Ectodermal cell (in vitro differentiated cells): ENCODE measurements around the gene CFAP65. TPM values are rescaled to one million over a fixed set of nuclear protein-coding genes. Genes with fewer than 3 reads are reported as not detected.
A peak's percentile ranks its signal among the peaks of the same experiment; 100 is the strongest.

Experiments
- H3K27ac ChIP-seq: 2 replicates; pipeline ENCODE4 v1.7.0; 2013; ENCODE audit warnings: mild to moderate bottlenecking, low read depth, low read length; ENCODE audit not compliant: insufficient read depth, poor library complexity, severe bottlenecking
- H3K27me3 ChIP-seq: 2 replicates; pipeline ENCODE4 v1.7.0; 2013; ENCODE audit warnings: mild to moderate bottlenecking, low read length; ENCODE audit not compliant: insufficient read depth, control insufficient read depth, poor library complexity, severe bottlenecking
- H3K36me3 ChIP-seq: one replicate; pipeline ENCODE4 v1.7.0; 2013; ENCODE audit warnings: low read length; ENCODE audit not compliant: control insufficient read depth, insufficient read depth
- H3K4me1 ChIP-seq: one replicate; pipeline ENCODE4 v1.7.0; 2013; ENCODE audit warnings: low read length; ENCODE audit not compliant: control insufficient read depth, insufficient read depth
- H3K4me3 ChIP-seq: 2 replicates; pipeline ENCODE4 v1.7.0; 2013; ENCODE audit warnings: low read depth, low read length, control low read depth; ENCODE audit not compliant: insufficient read depth
- H3K9me3 ChIP-seq: 2 replicates; pipeline ENCODE4 v1.7.0; 2013; ENCODE audit warnings: mild to moderate bottlenecking, low read length, moderate library complexity; ENCODE audit not compliant: control insufficient read depth
- WGBS, 2 experiments: methylation state at CpG; one replicate each; pipeline ENCODE4 v1.1.7; 2013; ENCODE audit warnings: missing lambda C conversion rate in 2 of 2; 5-methylcytosine and 5-hydroxymethylcytosine counted together
- polyA plus RNA-seq, 4 experiments: library from polyadenylated mRNA; stranded (reverse); fragments of 50-300 nt; gene quantifications; one replicate each; pipeline ENCODE4 v1.2.3, GENCODE V29; 2013

CFAP65 gene
- 1.5 TPM for polyA plus RNA-seq (2013, experiment 1 of 4)
- 1.5 TPM for polyA plus RNA-seq (2013, experiment 2 of 4)
- polyA plus RNA-seq (2013, experiment 3 of 4): 1.8 TPM
- polyA plus RNA-seq (2013, experiment 4 of 4): 1.4 TPM

- WGBS, 2 experiments: 1 to 2% methylated on average over 21 of the region's 21 CpGs
- Histone ChIP-seq H3K9me3 (no peaks in the 10 kb centered on the region), H3K36me3 (no peaks in the 10 kb centered on the region), H3K27me3 (peaks cover 36% of the 10 kb centered on the region), H3K27ac (no peak within 1 kb of the TSS), H3K4me1 (no peaks in the 10 kb centered on the region), H3K4me3 (peak within 1 kb of the TSS; percentile 46)
Observed at GRCh38 chr2:219041252-219041651, at the start of gene CFAP65. TSS of gene CFAP65 (minus strand) at chr2:219041516. CDS start at chr2:219039048, 2,468 bp downstream.

GRCh38 chr2:219090436-219091299 is 49.4 kb upstream of the CFAP65 start:
- Histone ChIP-seq H3K4me1 (peaks cover 16% of the 10 kb centered on the region), H3K27ac (no peak overlapping the region), H3K4me3 (no peak overlapping the region), H3K27me3 (no peaks in the 10 kb centered on the region), H3K36me3 (no peaks in the 10 kb centered on the region), H3K9me3 (no peaks in the 10 kb centered on the region)
- 53 to 54% methylated on average over 4 of the region's 4 CpGs for WGBS, 2 experiments

- Histone ChIP-seq H3K4me1 (peaks cover 16% of the 10 kb centered on the region), H3K9me3 (no peaks in the 10 kb centered on the region), H3K36me3 (no peaks in the 10 kb centered on the region), H3K27ac (no peak overlapping the region), H3K27me3 (no peaks in the 10 kb centered on the region), H3K4me3 (no peak overlapping the region)
- WGBS, 2 experiments: 97% methylated on average over 3 of the region's 4 CpGs
Observed at GRCh38 chr2:219089330-219089729, 48.0 kb upstream of the CFAP65 start.

GRCh38 chr2:219087848-219088247 is 46.5 kb upstream of the CFAP65 start:
- WGBS, 2 experiments: no CpG with 5 or more reads among the region's 1 CpG
- Histone ChIP-seq H3K27ac (no peak overlapping the region), H3K36me3 (no peaks in the 10 kb centered on the region), H3K9me3 (no peaks in the 10 kb centered on the region), H3K4me1 (peaks cover 16% of the 10 kb centered on the region), H3K4me3 (no peak overlapping the region), H3K27me3 (no peaks in the 10 kb centered on the region)

- 65 to 66% methylated on average over 5 of the region's 5 CpGs for WGBS, 2 experiments
- Histone ChIP-seq H3K27ac (peak overlapping the region; percentile 2), H3K4me1 (peaks cover 16% of the 10 kb centered on the region), H3K4me3 (no peak overlapping the region), H3K27me3 (no peaks in the 10 kb centered on the region), H3K36me3 (no peaks in the 10 kb centered on the region), H3K9me3 (no peaks in the 10 kb centered on the region)
Observed at GRCh38 chr2:219087361-219087760, 46.0 kb upstream of the CFAP65 start.

GRCh38 chr2:219086196-219086595 is 44.9 kb upstream of the CFAP65 start:
- Histone ChIP-seq H3K27ac (no peak overlapping the region), H3K4me1 (peaks cover 16% of the 10 kb centered on the region), H3K9me3 (no peaks in the 10 kb centered on the region), H3K36me3 (no peaks in the 10 kb centered on the region), H3K27me3 (no peaks in the 10 kb centered on the region), H3K4me3 (no peak overlapping the region)

GRCh38 chr2:219084791-219085190 is 43.5 kb upstream of the CFAP65 start:
- Histone ChIP-seq H3K27me3 (no peaks in the 10 kb centered on the region), H3K4me3 (no peak overlapping the region), H3K27ac (no peak overlapping the region), H3K9me3 (no peaks in the 10 kb centered on the region), H3K36me3 (no peaks in the 10 kb centered on the region), H3K4me1 (peaks cover 16% of the 10 kb centered on the region)

GRCh38 chr2:219082332-219082958 is 41.1 kb upstream of the CFAP65 start:
- no peaks in the 10 kb centered on the region for H3K36me3 ChIP-seq
- 89 to 95% methylated on average over 5 of the region's 5 CpGs for WGBS, 2 experiments
- H3K27me3 ChIP-seq: no peaks in the 10 kb centered on the region
- no peaks in the 10 kb centered on the region for H3K9me3 ChIP-seq
- peaks cover 14% of the 10 kb centered on the region for H3K4me1 ChIP-seq
- no peak overlapping the region for H3K27ac ChIP-seq
- no peak overlapping the region for H3K4me3 ChIP-seq

- peaks cover 8% of the 10 kb centered on the region for H3K4me1 ChIP-seq
- no peaks in the 10 kb centered on the region for H3K9me3 ChIP-seq
- H3K36me3 ChIP-seq: no peaks in the 10 kb centered on the region
- H3K4me3 ChIP-seq: no peak overlapping the region
- no peak overlapping the region for H3K27ac ChIP-seq
- H3K27me3 ChIP-seq: no peaks in the 10 kb centered on the region
Observed at GRCh38 chr2:219081701-219082331, 40.5 kb upstream of the CFAP65 start.

- Histone ChIP-seq H3K4me1 (peaks cover under 1% of the 10 kb centered on the region), H3K27me3 (no peaks in the 10 kb centered on the region), H3K36me3 (no peaks in the 10 kb centered on the region), H3K27ac (no peak overlapping the region), H3K9me3 (no peaks in the 10 kb centered on the region), H3K4me3 (no peak overlapping the region)
- WGBS, 2 experiments: 81 to 86% methylated on average over 7 of the region's 7 CpGs
Observed at GRCh38 chr2:219081096-219081495, 39.8 kb upstream of the CFAP65 start.
